H9 (cell line): ENCODE measurements around the gene CXorf58. TPM values are rescaled to one million over a fixed set of nuclear protein-coding genes. Genes with fewer than 3 reads are reported as not detected.

Experiments used
- DNase-seq: peaks from one replicate; pipeline ENCODE4 v3.0.0-alpha.2; 2017
- H2AFZ ChIP-seq: one replicate; pipeline ENCODE4 v1.6.1; 2013; ENCODE audit warnings: mild to moderate bottlenecking, low read length, control low read depth, moderate library complexity
- H2AK5ac ChIP-seq: 2 replicates; pipeline ENCODE4 v1.6.1; 2013; ENCODE audit warnings: low read length, control low read depth, mixed read lengths; ENCODE audit not compliant: insufficient read length
- H2BK120ac ChIP-seq: one replicate; pipeline ENCODE4 v1.6.1; 2013; ENCODE audit warnings: low read depth, mild to moderate bottlenecking, low read length, control low read depth, inconsistent platforms; ENCODE audit not compliant: poor library complexity, severe bottlenecking
- H2BK12ac ChIP-seq: 2 replicates; pipeline ENCODE4 v1.6.1; 2013; ENCODE audit warnings: low read length, control low read depth, mixed read lengths, low read depth; ENCODE audit not compliant: insufficient read length
- H2BK15ac ChIP-seq: 2 replicates; pipeline ENCODE4 v1.6.1; 2013; ENCODE audit warnings: low read depth, low read length, control low read depth
- H2BK20ac ChIP-seq: one replicate; pipeline ENCODE4 v1.6.1; 2013; ENCODE audit warnings: low read depth, mild to moderate bottlenecking, low read length, control low read depth, inconsistent platforms; ENCODE audit not compliant: poor library complexity, severe bottlenecking
- H2BK5ac ChIP-seq: 2 replicates; pipeline ENCODE4 v1.6.1; 2013; ENCODE audit warnings: low read length, control low read depth, mixed read lengths; ENCODE audit not compliant: insufficient read length
- H3K14ac ChIP-seq: 2 replicates; pipeline ENCODE4 v1.6.1; 2013; ENCODE audit warnings: low read length, control low read depth; ENCODE audit not compliant: insufficient read depth
- H3K18ac ChIP-seq: 2 replicates; pipeline ENCODE4 v1.6.1; 2013; ENCODE audit warnings: low read depth, mild to moderate bottlenecking, mixed read lengths, low read length, control low read depth; ENCODE audit not compliant: insufficient read length
- H3K23ac ChIP-seq: 2 replicates; pipeline ENCODE4 v1.6.1; 2013; ENCODE audit warnings: low read length, control low read depth, mixed read lengths, low read depth; ENCODE audit not compliant: insufficient read length
- H3K23me2 ChIP-seq: 2 replicates; pipeline ENCODE4 v1.6.1; 2013; ENCODE audit warnings: low read depth, mild to moderate bottlenecking, mixed read lengths, low read length, control low read depth; ENCODE audit not compliant: insufficient read length, poor library complexity, severe bottlenecking
- H3K27ac ChIP-seq: 2 replicates; pipeline ENCODE4 v1.5.1; 2013; ENCODE audit warnings: low read length, control low read depth, mixed read lengths, low read depth; ENCODE audit not compliant: insufficient read length
- H3K27me3 ChIP-seq: 2 replicates; pipeline ENCODE4 v1.6.1; 2013; ENCODE audit warnings: low read length, control low read depth, inconsistent platforms; ENCODE audit not compliant: insufficient read depth
- H3K4ac ChIP-seq: 2 replicates; pipeline ENCODE4 v1.6.1; 2013; ENCODE audit warnings: low read depth, mild to moderate bottlenecking, control low read depth, inconsistent platforms, low read length, moderate library complexity
- H3K4me1 ChIP-seq: 2 replicates; pipeline ENCODE4 v1.6.1; 2013; ENCODE audit warnings: low read length, control low read depth, inconsistent platforms; ENCODE audit not compliant: insufficient read depth
- H3K4me2 ChIP-seq: 2 replicates; pipeline ENCODE4 v1.6.1; 2013; ENCODE audit warnings: low read length, control low read depth, mixed read lengths; ENCODE audit not compliant: insufficient read length, insufficient read depth
- H3K56ac ChIP-seq: 2 replicates; pipeline ENCODE4 v1.6.1; 2013; ENCODE audit warnings: low read depth, mild to moderate bottlenecking, mixed read lengths, low read length, control low read depth; ENCODE audit not compliant: insufficient read length
- H3K79me1 ChIP-seq: 2 replicates; pipeline ENCODE4 v1.6.1; 2013; ENCODE audit warnings: low read depth, mild to moderate bottlenecking, moderate library complexity, low read length, control low read depth, inconsistent platforms; ENCODE audit not compliant: insufficient read depth, poor library complexity, severe bottlenecking
- H3K79me2 ChIP-seq: 2 replicates; pipeline ENCODE4 v1.6.1; 2013; ENCODE audit warnings: low read length, control low read depth, inconsistent platforms; ENCODE audit not compliant: insufficient read depth
- H3K9ac ChIP-seq: 2 replicates; pipeline ENCODE4 v1.6.1; 2013; ENCODE audit warnings: low read length, control low read depth, mixed read lengths; ENCODE audit not compliant: insufficient read length; ENCODE audit errors: extremely low read depth
- H3K9me3 ChIP-seq: one replicate; pipeline ENCODE4 v1.6.1; 2013; ENCODE audit warnings: low read depth, low read length, inconsistent platforms; ENCODE audit not compliant: control insufficient read depth
- H3T11ph ChIP-seq: one replicate; pipeline ENCODE4 v1.6.1; 2013; ENCODE audit warnings: mild to moderate bottlenecking, low read length, control low read depth, inconsistent platforms
- H4K20me1 ChIP-seq: one replicate; pipeline ENCODE4 v1.6.1; 2013; ENCODE audit not compliant: control insufficient read depth, insufficient read length, insufficient read depth
- H4K5ac ChIP-seq: 2 replicates; pipeline ENCODE4 v1.6.1; 2013; ENCODE audit warnings: low read depth, mild to moderate bottlenecking, mixed read lengths, low read length, control low read depth; ENCODE audit not compliant: insufficient read length
- H4K8ac ChIP-seq: replicated peaks from 2 replicates; pipeline ENCODE4 v1.6.1; 2013; ENCODE audit warnings: low read length, control low read depth, mixed read lengths, low read depth; ENCODE audit not compliant: insufficient read length
- H4K91ac ChIP-seq: 2 replicates; pipeline ENCODE4 v1.6.1; 2013; ENCODE audit warnings: low read depth, mild to moderate bottlenecking, moderate library complexity, mixed read lengths, low read length, control low read depth; ENCODE audit not compliant: insufficient read length
- H3K27ac Mint-ChIP-seq, 3 experiments: 2 replicates in 2 of 3; 3 replicates in 1 of 3; pipeline ENCODE4 v1.8.0; 2020 to 2021; ENCODE audit warnings: mixed read lengths in 3 of 3, mild to moderate bottlenecking in 1 of 3, moderate library complexity in 1 of 3
- H3K27me3 Mint-ChIP-seq: 2 replicates; pipeline ENCODE4 v1.8.0; 2021; ENCODE audit warnings: low read depth, mild to moderate bottlenecking, moderate library complexity, mixed read lengths
- H3K36me3 Mint-ChIP-seq, 3 experiments: 2 replicates in 2 of 3; 3 replicates in 1 of 3; pipeline ENCODE4 v1.8.0; 2020 to 2021; ENCODE audit warnings: low read depth in 3 of 3, mixed read lengths in 3 of 3; ENCODE audit not compliant: insufficient read depth in 1 of 3
- H3K4me1 Mint-ChIP-seq, 2 experiments: 2 replicates each; pipeline ENCODE4 v1.8.0; 2020; ENCODE audit warnings: mixed read lengths in 2 of 2
- H3K4me3 Mint-ChIP-seq, 2 experiments: 2 replicates in 1 of 2; 3 replicates in 1 of 2; pipeline ENCODE4 v1.8.0; 2020 to 2021; ENCODE audit warnings: mild to moderate bottlenecking in 2 of 2, mixed read lengths in 2 of 2, moderate library complexity in 1 of 2
- H3K9me3 Mint-ChIP-seq, 2 experiments: 2 replicates in 1 of 2; 3 replicates in 1 of 2; pipeline ENCODE4 v1.8.0; 2020; ENCODE audit warnings: mild to moderate bottlenecking in 2 of 2, mixed read lengths in 2 of 2, moderate library complexity in 1 of 2
- CTCF ChIP-seq: fragments of 200-600 bp; sonication (generic); conservative IDR thresholded peaks from 3 replicates; pipeline ENCODE4 v1.8.0; 2021; ENCODE audit warnings: antibody characterized with exemption, mild to moderate bottlenecking
- WGBS: extraction: QIAGEN DNeasy Blood & Tissue Kit; methylation state at CpG from one replicate; pipeline ENCODE4 v1.1.7; 2013; ENCODE audit warnings: missing lambda C conversion rate, low lambda C conversion rate, mixed read lengths; ENCODE audit not compliant: insufficient read length; ENCODE audit errors: extremely low coverage; 5-methylcytosine and 5-hydroxymethylcytosine counted together
- total RNA-seq: library from RNA; stranded (reverse); gene quantifications from 2 replicates; pipeline ENCODE4 v1.2.1, GENCODE V29; 2021

CXorf58 gene
- total RNA-seq, 1 experiment from 2014 or later: not detected

- TF ChIP-seq CTCF: no peak
- no peak overlapping the region for H4K91ac ChIP-seq
- H2BK12ac ChIP-seq: no peak overlapping the region
- Mint-ChIP-seq H3K36me3 (no peaks in the 10 kb centered on the region), H3K27ac (no peak overlapping the region), H3K27me3 (no peaks in the 10 kb centered on the region), H3K4me1 (peaks cover 10 to 17% of the 10 kb centered on the region in 2 experiments), H3K9me3 (no peaks in the 10 kb centered on the region), H3K4me3 (no peak overlapping the region)
- H3T11ph ChIP-seq: no peak overlapping the region
- H2BK120ac ChIP-seq: no peak overlapping the region
- H3K4me1 ChIP-seq: no peaks in the 10 kb centered on the region; the same call in 1 of the 2 replicates
- no peak for DNase-seq
- no peaks in the 10 kb centered on the region for H3K9me3 ChIP-seq
- WGBS: no CpG with 5 or more reads among the region's 1 CpG
- H3K14ac ChIP-seq: no peak overlapping the region
- H3K23me2 ChIP-seq: no peaks in the 10 kb centered on the region
- H3K27ac ChIP-seq: no peak overlapping the region
- no peak overlapping the region for H4K8ac ChIP-seq
- no peak overlapping the region for H3K18ac ChIP-seq
- no peak overlapping the region for H2BK20ac ChIP-seq
- H3K27me3 ChIP-seq: no peaks in the 10 kb centered on the region
- no peak overlapping the region for H3K23ac ChIP-seq
- no peaks in the 10 kb centered on the region for H4K20me1 ChIP-seq
- no peak overlapping the region for H2BK5ac ChIP-seq
- H3K4ac ChIP-seq: no peak overlapping the region
- H2BK15ac ChIP-seq: no peak overlapping the region
- H2AK5ac ChIP-seq: no peak overlapping the region
- no peak overlapping the region for H4K5ac ChIP-seq
- no peak overlapping the region for H3K56ac ChIP-seq
- H3K9ac ChIP-seq: no peak overlapping the region
- H2AFZ ChIP-seq: no peak overlapping the region
- H3K4me2 ChIP-seq: no peak overlapping the region
- no peaks in the 10 kb centered on the region for H3K79me2 ChIP-seq
- H3K79me1 ChIP-seq: no peaks in the 10 kb centered on the region
Measured at GRCh38 chrX:23936180-23936579, 28.4 kb downstream of the CXorf58 start.
